GM08714 (cell line): ENCODE data around the gene LDLRAD3.

Experiments
- H3K4me3 ChIP-seq: fragments of 200-500 bp; sonication (Bioruptor generic); 2 replicates; pipeline ENCODE4 v1.5.1; 2014; ENCODE audit warnings: mild to moderate bottlenecking, low read length, inconsistent platforms
- ZNF274 ChIP-seq: IDR thresholded peaks from 2 replicates; pipeline ENCODE4 v1.6.1; 2012; ENCODE audit warnings: mild to moderate bottlenecking, low read depth, low read length

LDLRAD3 gene

DNA sequence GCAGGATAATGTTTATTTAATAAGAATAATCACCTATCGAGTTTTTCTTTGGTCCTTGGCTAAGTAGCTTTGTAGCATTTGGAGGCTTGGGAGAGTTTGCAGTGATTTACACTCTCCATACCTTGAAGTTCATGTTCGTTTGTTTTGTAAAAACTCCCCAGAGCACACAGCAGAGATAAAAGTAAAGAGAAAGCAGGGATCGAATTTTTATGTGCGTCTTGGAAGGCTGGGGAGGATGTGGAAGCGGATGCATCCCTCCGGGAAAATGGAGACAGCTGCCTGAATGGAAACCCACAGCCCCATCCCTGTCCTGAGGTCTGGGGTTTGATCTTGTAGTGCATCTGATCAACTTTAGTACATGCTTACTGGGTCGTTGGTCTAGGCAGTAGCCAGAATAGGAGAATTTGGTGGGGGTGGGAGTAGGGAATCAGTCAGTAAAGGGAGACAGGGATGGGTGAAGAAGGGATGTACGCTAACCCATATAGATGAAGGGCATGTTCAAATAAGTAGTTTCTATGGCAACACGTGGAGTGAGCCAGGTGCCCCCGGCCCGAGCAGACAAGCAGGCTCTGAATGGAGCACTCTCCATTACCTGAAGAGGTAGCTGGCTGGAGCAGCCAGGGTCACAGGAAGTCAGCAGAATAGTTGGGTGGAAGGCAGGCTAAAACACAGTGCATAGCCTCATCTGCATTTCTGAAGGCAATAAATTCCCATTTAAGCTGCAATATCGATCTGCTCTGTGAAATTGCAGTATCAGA is 197.5 kb downstream of the LDLRAD3 start:
- H3K4me3 ChIP-seq = no peak overlapping the region
- no peak for TF ChIP-seq ZNF274

DNA sequence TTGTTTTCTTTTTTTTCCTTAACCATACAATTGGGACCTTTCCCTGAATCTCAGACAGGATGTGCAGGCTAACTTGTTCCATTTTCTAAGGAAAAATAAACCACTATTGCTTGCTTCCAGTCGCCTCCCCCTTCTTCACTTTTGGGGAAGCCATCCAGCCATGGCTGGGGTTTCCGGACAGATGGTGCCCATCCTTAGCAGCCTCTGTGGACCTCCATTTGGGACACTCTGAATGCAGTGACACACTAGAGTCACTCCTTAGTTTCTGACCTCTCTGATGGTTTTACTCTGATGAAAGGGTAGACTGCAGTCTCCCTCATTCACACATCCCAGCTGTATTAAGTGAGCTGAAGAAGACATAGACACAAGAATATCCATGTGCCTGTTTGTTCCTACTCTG is 198.1 kb downstream of the LDLRAD3 start:
- TF ChIP-seq ZNF274 = no peak
- H3K4me3 ChIP-seq = no peak overlapping the region

DNA sequence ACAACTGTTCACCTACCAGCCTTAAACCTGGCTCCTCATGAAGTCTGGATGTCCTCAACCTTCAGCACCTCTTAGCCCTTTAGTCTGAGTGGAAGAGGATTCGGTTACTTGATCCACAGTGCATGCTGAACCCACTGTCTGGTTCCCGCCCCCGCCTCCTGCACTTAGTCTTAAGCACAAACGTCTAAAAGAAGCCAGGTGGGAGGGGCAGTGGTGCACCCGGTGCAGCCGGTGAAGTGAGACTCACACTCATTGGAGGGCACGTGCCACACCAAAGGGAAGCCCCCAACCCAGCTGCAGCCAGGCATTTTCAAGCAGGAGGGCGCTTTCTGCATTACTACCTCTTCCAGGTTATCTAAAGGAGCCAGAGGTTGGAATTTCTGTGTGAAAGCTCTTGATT is 198.6 kb downstream of the LDLRAD3 start:
- H3K4me3 ChIP-seq = no peak overlapping the region
- no peak for TF ChIP-seq ZNF274

DNA sequence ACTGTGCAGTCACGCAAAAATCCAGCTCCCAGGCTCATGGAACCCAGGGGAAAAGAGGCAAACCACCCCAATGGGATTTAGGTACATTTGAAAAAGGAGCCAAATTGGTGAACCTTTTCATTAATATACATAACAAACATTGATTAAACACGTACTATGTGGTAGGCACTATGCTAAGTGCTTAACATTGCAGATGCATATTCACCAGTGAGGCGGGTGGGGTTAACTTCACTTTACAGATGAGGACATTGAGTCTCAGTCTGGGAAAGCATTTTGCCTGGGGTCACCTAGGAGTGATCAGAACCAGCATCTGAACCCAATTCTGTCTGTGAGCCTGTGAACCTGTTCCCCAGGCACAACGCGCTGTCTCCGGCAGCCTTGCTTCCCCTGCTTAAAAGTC is 199.0 kb downstream of the LDLRAD3 start:
- no peak for TF ChIP-seq ZNF274
- H3K4me3 ChIP-seq = no peak overlapping the region

DNA sequence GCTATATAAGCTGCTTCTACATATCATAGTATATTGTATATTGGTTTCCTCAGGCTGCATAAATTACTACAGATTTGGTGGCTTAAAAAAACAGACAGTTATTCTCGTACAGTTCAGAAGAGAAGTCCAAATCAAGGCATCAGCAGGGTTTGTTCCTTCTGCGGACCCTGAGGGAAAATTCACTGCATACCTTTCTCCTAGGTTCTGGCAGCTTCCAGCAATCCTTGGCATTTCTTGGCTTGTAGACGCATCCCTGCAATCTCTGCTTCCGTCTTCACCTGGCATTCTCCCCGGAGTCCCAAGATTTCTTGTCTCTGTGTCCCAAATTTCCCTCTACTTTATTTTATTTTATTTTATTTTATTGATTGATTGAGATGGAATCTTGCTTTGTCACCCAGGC is 202.6 kb downstream of the LDLRAD3 start:
- TF ChIP-seq ZNF274 = no peak

DNA sequence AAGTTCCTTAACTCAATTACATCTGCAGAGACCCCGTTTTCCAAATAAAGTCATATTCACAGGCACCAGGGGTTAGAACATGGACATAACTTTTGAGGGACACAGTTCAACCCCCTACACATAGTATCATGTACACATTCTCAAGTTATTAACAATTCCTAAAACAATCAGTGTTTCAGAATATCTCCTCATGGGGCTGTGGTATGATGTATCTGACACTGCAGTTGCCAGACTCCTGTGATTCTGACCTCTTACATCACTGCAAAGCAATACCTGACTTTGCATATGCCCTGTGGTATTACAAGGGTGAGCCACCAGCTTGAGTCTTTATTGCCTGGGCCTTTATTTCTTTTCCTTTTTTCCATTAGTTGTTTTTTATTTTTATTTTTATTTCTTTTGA is 203.6 kb downstream of the LDLRAD3 start:
- H3K4me3 ChIP-seq = no peak overlapping the region
- no peak for TF ChIP-seq ZNF274

More for the DNA sequence above, 202.6 kb downstream of the LDLRAD3 start:
- H3K4me3 ChIP-seq = no peak overlapping the region

DNA sequence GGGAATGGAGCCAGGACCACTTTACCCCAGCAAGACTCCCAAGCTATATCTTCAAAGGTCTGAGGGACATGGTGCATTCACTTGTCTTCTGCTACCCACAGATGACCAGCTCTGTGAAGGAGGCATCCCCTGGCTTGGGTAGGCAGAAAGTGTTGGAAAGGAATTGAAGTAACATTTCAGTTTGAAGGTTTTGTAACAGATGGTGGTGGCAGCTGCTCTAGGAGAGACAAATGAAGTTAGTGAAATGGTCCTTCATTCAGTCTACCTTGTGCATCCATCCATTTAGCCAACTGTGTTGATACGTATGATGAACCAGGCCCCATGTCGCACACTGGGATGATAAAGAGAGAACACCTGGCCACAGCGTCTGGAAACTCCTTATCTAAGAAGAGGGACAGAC is 204.8 kb downstream of the LDLRAD3 start:
- TF ChIP-seq ZNF274 = no peak
- H3K4me3 ChIP-seq = no peak overlapping the region

DNA sequence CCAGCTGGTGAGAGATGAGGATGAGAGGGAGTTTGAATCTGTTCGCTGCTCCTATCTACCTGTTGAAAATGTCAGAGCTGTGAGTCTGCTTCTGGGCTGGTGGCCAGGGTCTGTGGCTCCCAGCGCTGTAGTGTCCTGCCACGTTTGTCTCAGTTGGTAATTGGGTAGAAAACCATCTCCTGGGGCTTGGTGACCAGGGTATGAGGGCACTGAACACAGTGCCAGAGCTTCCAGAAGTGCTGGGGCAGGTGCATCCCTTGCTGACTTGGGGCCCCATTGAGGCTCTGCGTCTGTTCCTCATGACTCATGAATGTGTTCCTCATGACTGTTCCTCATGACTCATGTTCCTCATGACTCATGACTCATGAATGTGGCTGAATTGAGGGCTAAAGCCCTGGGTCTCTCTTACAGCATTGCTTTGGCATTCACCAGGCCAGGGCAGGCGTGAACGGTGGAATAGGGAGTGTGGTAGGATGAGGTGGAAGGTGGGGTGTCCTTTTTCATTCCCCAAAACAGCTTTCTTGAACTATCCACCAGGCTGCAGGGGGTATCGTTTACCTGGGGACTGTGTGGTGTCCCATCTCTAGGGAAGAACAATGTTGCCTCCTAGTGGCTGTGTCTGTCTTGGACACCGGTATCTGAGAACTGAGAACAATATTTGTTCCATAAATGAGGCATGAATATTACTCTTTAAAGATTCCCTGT is 205.8 kb downstream of the LDLRAD3 start:
- no peak for TF ChIP-seq ZNF274
- no peak overlapping the region for H3K4me3 ChIP-seq

DNA sequence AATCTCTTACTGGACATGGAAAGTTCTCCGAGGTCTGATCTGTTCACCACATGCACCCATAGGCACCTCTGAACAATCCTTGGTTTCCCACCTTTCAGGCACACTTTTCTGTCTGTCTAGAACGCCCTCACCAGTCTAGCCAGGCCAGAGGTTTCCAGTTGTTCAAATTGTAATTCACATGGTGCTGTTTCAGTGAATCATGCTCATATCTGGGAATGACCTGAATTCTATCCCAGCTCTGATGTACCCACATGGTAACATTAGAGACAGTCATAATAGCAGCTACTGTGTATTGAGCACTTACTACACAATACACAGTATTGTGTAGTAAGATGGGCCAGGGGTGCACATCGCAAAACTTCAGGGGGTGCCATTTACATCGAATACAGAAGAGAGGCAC is 207.1 kb downstream of the LDLRAD3 start:
- H3K4me3 ChIP-seq = no peak overlapping the region
- TF ChIP-seq ZNF274 = no peak

DNA sequence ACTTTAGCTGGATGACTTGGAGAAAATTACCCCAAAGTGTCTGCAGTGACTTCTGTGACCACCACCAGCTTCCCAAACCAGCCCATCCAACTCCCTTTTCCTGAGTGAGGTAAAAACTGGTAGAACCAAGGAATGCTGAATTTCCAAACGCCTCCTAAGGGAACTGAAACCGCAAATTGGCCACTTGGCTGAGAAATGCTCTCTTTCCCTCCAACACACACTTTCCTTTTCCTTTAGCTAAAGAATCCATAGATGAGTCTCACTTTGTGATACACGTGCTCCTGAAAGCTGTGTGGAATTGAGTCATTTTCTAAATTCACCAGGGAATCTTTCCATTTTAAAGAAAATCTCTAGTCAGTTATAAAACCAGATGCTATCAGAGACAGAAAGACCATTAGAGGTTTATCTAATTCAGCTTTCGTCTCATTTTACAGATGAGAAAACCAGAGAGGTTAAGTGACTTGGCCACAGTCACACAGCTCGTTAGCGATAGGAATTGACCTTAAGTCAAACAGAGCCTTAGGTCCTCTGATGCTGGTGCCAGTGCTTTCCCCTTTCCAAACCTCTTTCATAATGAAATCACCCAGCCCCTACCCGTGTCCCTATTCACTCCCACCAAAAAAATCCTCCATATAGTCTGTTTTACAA is 208.2 kb downstream of the LDLRAD3 start:
- TF ChIP-seq ZNF274 = no peak

DNA sequence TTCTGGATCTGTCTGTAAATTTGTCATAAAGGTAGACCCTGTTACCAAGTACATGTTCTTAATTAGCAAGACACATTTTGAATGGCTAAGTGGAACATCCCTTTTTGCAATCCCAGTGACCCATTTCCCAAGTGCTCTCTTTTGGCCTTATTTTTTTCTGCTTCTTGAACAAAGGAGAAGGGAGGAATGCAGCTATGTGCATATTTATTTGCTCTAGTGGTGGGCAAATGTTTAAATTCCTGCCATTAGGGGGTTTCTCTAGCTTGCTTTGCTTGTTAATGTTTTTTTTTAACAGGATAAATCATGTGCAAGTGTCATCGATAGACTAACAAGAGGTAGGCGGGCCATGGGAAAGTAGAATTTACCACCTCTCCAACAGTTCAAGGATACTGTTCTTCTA is 209.7 kb downstream of the LDLRAD3 start:
- TF ChIP-seq ZNF274 = no peak
- no peak overlapping the region for H3K4me3 ChIP-seq

More for the DNA sequence above, 208.2 kb downstream of the LDLRAD3 start:
- no peak overlapping the region for H3K4me3 ChIP-seq

DNA sequence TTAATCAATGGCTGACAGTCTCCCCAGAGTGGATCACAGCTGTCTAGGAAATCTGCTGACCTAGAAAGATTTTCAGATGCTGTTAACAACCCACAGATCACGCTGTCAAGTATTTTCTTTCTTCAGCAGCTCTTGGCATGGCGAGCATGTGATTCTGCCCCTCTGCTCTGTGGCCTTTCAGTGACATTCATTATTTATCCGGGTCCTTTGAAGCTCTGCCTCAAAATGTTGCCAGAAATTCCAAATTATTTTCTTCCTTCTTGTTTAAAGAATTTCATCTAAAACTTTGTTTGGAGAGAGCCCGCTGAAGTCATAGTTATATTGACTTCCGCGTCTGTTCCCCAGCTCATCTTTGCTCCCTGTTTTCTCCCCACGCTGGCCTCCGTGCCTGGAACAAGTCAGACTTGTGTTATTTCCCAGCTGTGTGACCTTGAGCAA is 211.3 kb downstream of the LDLRAD3 start:
- TF ChIP-seq ZNF274 = no peak
- no peak overlapping the region for H3K4me3 ChIP-seq

DNA sequence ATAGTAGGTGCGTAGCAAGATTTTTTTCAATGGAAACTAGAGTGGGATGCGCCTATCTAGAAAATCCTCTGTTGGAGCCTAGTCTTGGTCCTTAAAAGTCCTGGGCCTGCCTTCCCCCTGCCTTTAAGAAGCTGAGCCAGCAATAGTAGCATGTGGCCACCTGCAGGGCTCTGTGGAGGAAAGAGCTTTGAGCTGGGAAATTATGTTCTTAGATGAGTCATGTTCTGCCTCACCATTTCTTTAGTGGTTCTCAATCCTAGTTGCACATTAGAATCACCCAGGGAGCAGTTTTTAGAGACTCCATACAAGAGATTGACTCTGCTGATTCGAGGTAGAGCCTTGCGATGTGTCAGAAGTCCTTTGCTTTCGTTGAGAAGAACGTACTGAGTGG is 211.9 kb downstream of the LDLRAD3 start:
- TF ChIP-seq ZNF274 = no peak
- no peak overlapping the region for H3K4me3 ChIP-seq

DNA sequence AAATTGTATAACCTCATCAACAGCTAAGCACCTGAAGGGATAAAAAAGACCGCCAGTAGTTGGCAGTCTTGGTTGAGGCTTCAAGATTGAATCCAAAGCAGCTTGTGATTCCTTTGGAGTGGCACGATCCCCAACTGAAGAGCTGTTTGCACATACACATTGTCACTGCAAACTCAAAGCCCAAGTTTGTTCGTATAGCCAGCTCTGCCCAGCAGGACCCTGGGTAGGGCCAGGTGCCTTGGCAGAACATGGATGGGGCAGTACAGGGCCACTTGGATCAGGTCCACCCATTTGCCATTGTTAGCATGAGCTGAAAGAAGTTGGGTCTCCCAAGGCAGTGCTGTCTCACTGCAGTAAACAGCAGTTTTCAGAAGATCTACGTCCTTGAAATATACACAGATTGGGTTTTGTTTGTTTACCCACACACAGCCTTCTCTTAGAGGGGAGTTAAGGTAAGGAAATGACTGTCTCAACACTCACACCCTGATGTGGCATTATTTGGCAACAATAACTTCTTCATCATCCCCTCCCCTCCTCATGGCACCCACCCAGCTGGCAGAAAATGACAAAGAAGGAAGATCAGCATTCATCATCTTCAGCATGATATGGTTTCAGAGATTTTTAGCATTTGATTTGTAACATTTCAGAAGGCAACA is 212.4 kb downstream of the LDLRAD3 start:
- H3K4me3 ChIP-seq = no peak overlapping the region
- TF ChIP-seq ZNF274 = no peak

DNA sequence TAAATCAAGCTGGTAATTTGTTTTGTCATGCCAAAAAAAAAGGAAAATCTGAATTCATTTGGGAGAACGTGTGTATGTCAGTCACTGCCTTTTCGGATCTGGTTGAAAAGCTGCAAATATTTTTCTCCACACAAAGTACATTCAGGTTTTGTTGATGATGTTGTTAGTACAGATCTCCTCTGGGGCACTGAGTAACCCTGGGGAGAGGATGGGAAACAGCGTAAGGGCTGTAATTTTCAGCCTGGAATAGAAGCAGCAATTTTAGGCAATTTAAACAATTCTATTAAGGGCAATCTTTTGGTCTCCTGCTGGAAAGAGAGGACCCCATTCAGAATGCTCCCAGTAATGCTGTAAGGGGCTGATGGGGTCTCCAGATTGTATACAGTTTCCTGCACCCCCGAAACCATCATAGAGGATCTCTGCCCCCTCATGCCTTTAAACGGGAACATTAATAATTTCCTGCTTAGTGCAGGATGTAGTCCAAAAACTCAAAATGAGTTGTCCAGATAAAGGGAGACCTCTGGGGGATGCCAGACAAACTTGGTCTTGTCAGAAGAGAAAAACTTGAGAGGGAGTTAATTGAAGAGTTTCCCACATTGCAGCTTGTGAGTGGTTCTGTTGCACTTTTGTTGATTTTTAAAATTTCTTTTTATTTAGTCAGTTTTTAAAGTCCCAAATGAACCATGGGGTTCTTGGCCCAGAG is 213.1 kb downstream of the LDLRAD3 start:
- no peak for TF ChIP-seq ZNF274
- H3K4me3 ChIP-seq = no peak overlapping the region
